ENCODE measurements around the gene SASH1. TPM values are rescaled to one million over a fixed set of nuclear protein-coding genes. Genes with fewer than 3 reads are reported as not detected.

Gene SASH1
- total RNA-seq, 1 donor from 2014 or later, result 15.5 TPM

GRCh38 chr6:148455225-148455624 is 112.6 kb downstream of the SASH1 start:
- Mint-ChIP-seq H3K4me3 (ENCODE audit: unreplicated experiment) (no peak overlapping the region), H3K27ac (ENCODE audit: unreplicated experiment) (no peak overlapping the region), H3K4me1 (ENCODE audit: low read depth, unreplicated experiment) (peaks cover 6% of the 10 kb centered on the region), H3K9me3 (ENCODE audit: unreplicated experiment) (peaks cover 9% of the 10 kb centered on the region), H3K27me3 (ENCODE audit: low read depth, unreplicated experiment) (no peaks in the 10 kb centered on the region), H3K36me3 (ENCODE audit: low read depth, unreplicated experiment) (peaks cover 16% of the 10 kb centered on the region)
- FAIRE-seq (no peak), DNase-seq (ENCODE audit: low read depth) (peak; percentile 83)
- H3K4me1 ChIP-seq (ENCODE audit: insufficient read depth, low read length), result peaks cover 15% of the 10 kb centered on the region
- no peaks in the 10 kb centered on the region for H3K9me3 ChIP-seq (ENCODE audit: insufficient read depth, low read depth, low read length)
- no peaks in the 10 kb centered on the region for H3K27me3 ChIP-seq (ENCODE audit: insufficient read depth, low read length)
- no peaks in the 10 kb centered on the region for H3K79me2 ChIP-seq (ENCODE audit: insufficient read depth, low read length)
- H3K4me3 ChIP-seq (ENCODE audit: insufficient read depth, low read depth, low read length), result no peak overlapping the region
- no peak overlapping the region for H3K9ac ChIP-seq (ENCODE audit: low read length)
- H4K20me1 ChIP-seq (ENCODE audit: insufficient read depth, low read length), result no peaks in the 10 kb centered on the region
- no peak for TF ChIP-seq EZH2 (IDR thresholded peaks at IDR 0.05; ENCODE audit: insufficient read depth, low read length)
- no peak for TF ChIP-seq CTCF (IDR thresholded peaks at IDR 0.05; ENCODE audit: insufficient read depth, low read depth, low read length)
- no peaks in the 10 kb centered on the region for H3K36me3 ChIP-seq (ENCODE audit: insufficient read depth, low read length)
- H2AFZ ChIP-seq (ENCODE audit: low read depth, low read length), result no peak overlapping the region
- H3K4me2 ChIP-seq (ENCODE audit: low read length), result peak overlapping the region; percentile 28
- no peak overlapping the region for H3K27ac ChIP-seq (ENCODE audit: low read depth, low read length)

GRCh38 chr6:148455674-148456558 is 113.3 kb downstream of the SASH1 start:
- Histone ChIP-seq H3K36me3 (ENCODE audit: insufficient read depth, low read length) (no peaks in the 10 kb centered on the region), H3K4me3 (ENCODE audit: insufficient read depth, low read depth, low read length) (no peak overlapping the region), H3K9ac (ENCODE audit: low read length) (no peak overlapping the region), H3K9me3 (ENCODE audit: insufficient read depth, low read depth, low read length) (no peaks in the 10 kb centered on the region), H3K27me3 (ENCODE audit: insufficient read depth, low read length) (no peaks in the 10 kb centered on the region), H3K79me2 (ENCODE audit: insufficient read depth, low read length) (no peaks in the 10 kb centered on the region), H3K27ac (ENCODE audit: low read depth, low read length) (peak overlapping the region; percentile 17), H4K20me1 (ENCODE audit: insufficient read depth, low read length) (no peaks in the 10 kb centered on the region), H2AFZ (ENCODE audit: low read depth, low read length) (no peak overlapping the region), H3K4me1 (ENCODE audit: insufficient read depth, low read length) (peaks cover 15% of the 10 kb centered on the region), H3K4me2 (ENCODE audit: low read length) (no peak overlapping the region)
- Mint-ChIP-seq H3K4me3 (ENCODE audit: unreplicated experiment) (no peak overlapping the region), H3K27ac (ENCODE audit: unreplicated experiment) (no peak overlapping the region), H3K27me3 (ENCODE audit: low read depth, unreplicated experiment) (no peaks in the 10 kb centered on the region), H3K9me3 (ENCODE audit: unreplicated experiment) (peaks cover 9% of the 10 kb centered on the region), H3K36me3 (ENCODE audit: low read depth, unreplicated experiment) (peaks cover 14% of the 10 kb centered on the region), H3K4me1 (ENCODE audit: low read depth, unreplicated experiment) (peaks cover 6% of the 10 kb centered on the region)
- DNase-seq (ENCODE audit: low read depth) (no peak), FAIRE-seq (no peak)
- TF ChIP-seq EZH2 (IDR thresholded peaks at IDR 0.05; ENCODE audit: insufficient read depth, low read length) (no peak), CTCF (IDR thresholded peaks at IDR 0.05; ENCODE audit: insufficient read depth, low read depth, low read length) (no peak)

All from astrocyte (in vitro differentiated cells and primary cell).